ENCODE data around the gene CLEC6A. TPM values are rescaled to one million over a fixed set of nuclear protein-coding genes. Genes with fewer than 3 reads are reported as not detected.
"Not testable (repeated sequence)": the region's sequence is repeated elsewhere in the genome, so short reads cannot be mapped to it uniquely, and the experiment has no call there.

The CLEC6A gene
- polyA plus RNA-seq, 3 donors = 0.09 TPM; not detected in 2

- WGBS, 3 donors = 73 to 81% (median 78%) methylated on average over 5 of the region's 5 CpGs
- no peak overlapping the region for H3K27ac ChIP-seq (ENCODE audit: low read depth, low read length)
Measured at GRCh38 chr12:8491646-8492530, 36.1 kb downstream of the CLEC6A start.

DNA sequence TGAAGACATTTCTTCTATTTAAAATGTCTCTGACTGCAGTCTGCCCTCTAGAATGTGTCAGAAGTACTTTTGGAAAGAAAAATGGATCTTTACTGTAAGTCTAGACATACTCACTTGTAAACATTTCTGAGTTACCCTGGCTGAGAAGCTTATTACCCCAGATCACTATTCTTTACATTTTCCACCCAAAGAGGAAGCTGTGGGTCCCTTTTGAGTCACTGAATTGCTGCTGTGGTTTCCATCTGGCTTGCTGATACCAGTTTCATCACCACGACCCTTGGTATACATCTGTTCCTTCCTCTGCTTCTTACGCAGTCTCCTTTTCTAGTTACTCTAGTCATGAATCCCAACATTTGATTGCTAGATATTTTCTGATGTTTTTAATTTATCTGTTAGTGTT, 37.3 kb downstream of the CLEC6A start:
- WGBS, 3 donors = 23 to 43% (median 33%) methylated on average over 2 of the region's 2 CpGs
- no peak overlapping the region for H3K27ac ChIP-seq (ENCODE audit: low read depth, low read length)

DNA sequence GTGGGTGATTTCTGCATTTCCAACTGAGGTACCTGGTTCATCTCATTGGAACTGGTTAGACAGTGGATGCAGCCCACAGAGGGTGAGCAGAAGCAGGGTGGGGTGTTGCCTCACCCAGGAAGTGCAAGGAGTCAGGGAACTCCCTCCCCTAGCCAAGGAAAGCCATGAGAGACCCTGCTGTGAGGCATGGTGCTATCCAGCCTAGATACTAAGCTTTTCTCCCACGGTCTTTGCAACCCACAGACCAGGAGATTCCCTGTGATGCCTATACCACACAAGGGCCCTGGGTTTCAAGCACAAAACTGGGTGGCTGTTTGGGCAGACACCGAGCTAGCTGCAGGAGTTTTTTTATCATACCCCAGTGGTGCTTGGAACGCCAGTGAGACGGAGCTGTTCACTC, 39.9 kb downstream of the CLEC6A start:
- WGBS, 3 donors = 75 to 92% (median 87%) methylated on average over 4 of the region's 4 CpGs
- H3K27ac ChIP-seq (ENCODE audit: low read depth, low read length) = not testable (repeated sequence)

DNA sequence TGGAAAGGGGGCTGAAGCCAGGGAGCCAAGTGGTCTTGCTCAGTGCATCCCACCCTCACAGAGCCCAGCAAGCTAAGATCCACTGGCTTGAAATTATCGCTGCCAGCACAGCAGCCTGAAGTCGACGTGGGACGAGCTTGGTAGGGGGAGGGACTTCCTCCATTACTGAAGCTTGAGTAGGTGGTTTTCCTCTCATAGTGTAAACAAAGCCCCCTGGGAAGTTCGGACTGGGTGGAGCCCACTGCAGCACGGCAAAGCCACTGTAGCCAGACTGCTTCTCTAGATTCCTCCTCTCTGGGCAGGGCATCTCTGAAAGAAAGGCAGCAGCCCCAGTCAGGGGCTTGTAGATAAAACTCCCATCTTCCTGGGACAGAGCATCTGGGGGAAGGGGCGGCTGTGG, 40.3 kb downstream of the CLEC6A start:
- 31 to 48% (median 40%) methylated on average over 7 of the region's 7 CpGs for WGBS, 3 donors
- H3K27ac ChIP-seq (ENCODE audit: low read depth, low read length) = not testable (repeated sequence)

- no peak overlapping the region for H3K27ac ChIP-seq (ENCODE audit: low read depth, low read length)
- WGBS, 3 donors = 48 to 51% (median 49%) methylated on average over 4 of the region's 4 CpGs
Measured at GRCh38 chr12:8499616-8500015, 43.9 kb downstream of the CLEC6A start.

DNA sequence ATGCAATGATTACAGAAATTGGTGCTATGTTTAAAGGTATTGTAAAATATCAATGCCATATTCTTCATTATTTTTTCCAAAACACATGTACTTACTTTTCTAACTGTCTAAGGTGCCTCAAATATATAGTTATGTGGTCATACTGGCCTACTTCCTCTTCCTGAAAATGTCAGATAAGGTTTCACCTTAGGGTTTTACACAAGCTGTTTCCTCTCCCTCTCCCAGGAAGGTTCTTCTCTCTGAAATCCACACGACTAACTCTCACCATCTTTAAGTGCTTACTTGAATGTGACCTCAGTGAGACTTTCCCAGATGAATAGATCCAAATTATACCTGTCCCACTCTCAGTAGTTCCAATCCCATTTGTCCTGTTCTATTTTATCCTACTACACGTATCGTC, 46.0 kb downstream of the CLEC6A start:
- H3K27ac ChIP-seq (ENCODE audit: low read depth, low read length) = no peak overlapping the region
- WGBS, 3 donors = 48 to 77% (median 57%) methylated on average over 3 of the region's 3 CpGs

DNA sequence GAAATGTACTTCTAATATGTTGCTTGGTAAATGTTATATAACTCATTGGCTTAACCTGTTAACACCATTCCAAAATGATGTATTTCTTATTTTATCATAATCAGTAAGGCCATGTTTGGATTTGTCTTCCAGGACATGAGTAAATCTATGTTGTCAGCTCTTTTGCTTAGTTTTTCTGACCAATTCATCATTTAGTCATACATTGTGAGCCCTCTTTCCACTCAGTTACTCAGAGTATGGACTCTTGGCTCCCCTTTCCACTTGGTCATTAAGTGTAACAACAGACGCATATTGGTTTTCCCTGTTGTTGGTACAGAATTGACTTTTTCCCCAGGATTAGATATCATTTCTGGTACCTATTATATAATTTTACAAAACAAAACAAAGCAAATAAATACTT, 48.6 kb downstream of the CLEC6A start:
- 91 to 94% (median 93%) methylated on average over 1 of the region's 1 CpG for WGBS, 3 donors
- no peak overlapping the region for H3K27ac ChIP-seq (ENCODE audit: low read depth, low read length)

DNA sequence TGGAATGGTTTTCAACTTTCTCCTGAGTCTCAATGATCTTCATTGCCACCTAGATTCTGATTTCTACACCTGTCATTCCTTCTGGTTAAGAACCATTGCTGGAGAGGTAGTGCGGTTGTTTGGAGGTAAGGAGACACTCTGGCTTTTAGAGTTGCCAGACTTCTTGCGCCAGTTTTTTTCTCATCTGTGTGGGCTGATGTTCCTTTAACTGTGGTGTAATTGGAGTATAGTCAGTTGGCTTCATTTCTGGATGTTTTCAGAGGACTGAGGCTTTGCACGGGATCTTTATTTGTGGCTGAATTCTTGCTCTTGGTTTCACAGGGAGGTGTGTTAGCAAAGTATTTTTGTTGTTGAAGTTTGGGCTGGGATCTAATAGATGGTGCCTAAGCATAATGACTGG, 51.8 kb downstream of the CLEC6A start:
- WGBS, 3 donors = 81 to 88% (median 87%) methylated on average over 3 of the region's 3 CpGs
- H3K27ac ChIP-seq (ENCODE audit: low read depth, low read length) = no peak overlapping the region

GRCh38 chr12:8508223-8508622, 52.5 kb downstream of the CLEC6A start:
- no peak overlapping the region for H3K27ac ChIP-seq (ENCODE audit: low read depth, low read length)
- WGBS, 3 donors = 80 to 91% (median 85%) methylated on average over 3 of the region's 3 CpGs

DNA sequence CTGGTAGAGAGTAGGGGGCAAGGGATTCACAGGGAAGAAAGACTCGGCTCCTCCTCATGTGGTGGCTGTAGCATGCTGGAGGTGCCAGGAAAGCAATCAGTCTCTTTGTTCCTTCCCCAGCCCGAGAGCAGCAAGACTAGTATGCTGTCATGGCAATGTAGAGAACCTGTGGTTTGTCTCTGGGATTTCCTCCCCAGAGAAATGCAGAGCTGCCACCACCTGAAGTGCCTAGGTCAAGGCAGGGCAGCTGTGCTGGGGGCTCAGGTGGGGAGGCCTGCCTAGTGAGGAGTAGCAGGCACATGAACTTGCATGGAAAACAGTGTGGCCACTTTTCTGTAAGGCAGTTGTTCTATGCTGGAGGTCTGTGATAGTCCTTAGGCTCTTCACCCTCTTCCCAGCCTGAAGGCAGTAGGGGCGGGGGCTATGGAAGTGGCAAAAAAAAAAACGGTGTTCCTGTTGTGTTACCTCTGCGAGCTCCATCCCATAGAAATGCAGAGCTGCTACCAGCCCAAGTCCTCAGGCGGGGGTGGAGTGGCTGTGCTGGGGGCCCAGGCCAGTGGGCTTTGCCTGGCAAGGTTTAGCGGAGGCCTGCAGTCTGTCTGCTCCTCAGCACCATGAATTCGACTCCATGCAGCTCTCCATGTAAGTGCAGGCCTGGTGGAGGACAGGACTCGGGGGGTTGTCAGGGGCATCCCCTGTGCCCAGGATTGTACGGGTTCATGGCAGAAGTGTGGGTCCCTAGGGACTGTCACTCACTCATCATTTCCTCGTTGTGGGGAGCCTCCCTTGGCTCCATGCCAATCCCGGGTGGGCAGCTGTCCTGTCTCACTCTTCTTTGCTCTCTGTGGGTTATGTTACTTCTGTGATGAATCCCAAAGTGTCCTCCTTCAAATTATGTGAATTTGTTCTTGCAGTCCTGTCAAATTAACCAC, 53.4 kb downstream of the CLEC6A start:
- H3K27ac ChIP-seq (ENCODE audit: low read depth, low read length) = no peak overlapping the region
- 53 to 59% (median 56%) methylated on average over 12 of the region's 12 CpGs for WGBS, 3 donors

- WGBS, 3 donors = 52 to 84% (median 61%) methylated on average over 4 of the region's 4 CpGs
Measured at GRCh38 chr12:8513256-8513655, 57.5 kb downstream of the CLEC6A start, which contains the start of gene CLEC4D. Gene CLEC4D, plus strand, starts transcription at chr12:8513503. Its CDS starts 230 bp downstream, at chr12:8513733.

GRCh38 chr12:8517971-8518370, 62.2 kb downstream of the CLEC6A start:
- no peak overlapping the region for H3K27ac ChIP-seq (ENCODE audit: low read depth, low read length)
- 69 to 71% (median 71%) methylated on average over 2 of the region's 2 CpGs for WGBS, 3 donors

More at GRCh38 chr12:8513256-8513655, 57.5 kb downstream of the CLEC6A start, which contains the start of gene CLEC4D:
- no peak within 1 kb of the TSS for H3K27ac ChIP-seq (ENCODE audit: low read depth, low read length)

- 64 to 70% (median 65%) methylated on average over 4 of the region's 4 CpGs for WGBS, 3 donors
- H3K27ac ChIP-seq (ENCODE audit: low read depth, low read length) = no peak overlapping the region
Measured at GRCh38 chr12:8519171-8519570, 63.4 kb downstream of the CLEC6A start.

DNA sequence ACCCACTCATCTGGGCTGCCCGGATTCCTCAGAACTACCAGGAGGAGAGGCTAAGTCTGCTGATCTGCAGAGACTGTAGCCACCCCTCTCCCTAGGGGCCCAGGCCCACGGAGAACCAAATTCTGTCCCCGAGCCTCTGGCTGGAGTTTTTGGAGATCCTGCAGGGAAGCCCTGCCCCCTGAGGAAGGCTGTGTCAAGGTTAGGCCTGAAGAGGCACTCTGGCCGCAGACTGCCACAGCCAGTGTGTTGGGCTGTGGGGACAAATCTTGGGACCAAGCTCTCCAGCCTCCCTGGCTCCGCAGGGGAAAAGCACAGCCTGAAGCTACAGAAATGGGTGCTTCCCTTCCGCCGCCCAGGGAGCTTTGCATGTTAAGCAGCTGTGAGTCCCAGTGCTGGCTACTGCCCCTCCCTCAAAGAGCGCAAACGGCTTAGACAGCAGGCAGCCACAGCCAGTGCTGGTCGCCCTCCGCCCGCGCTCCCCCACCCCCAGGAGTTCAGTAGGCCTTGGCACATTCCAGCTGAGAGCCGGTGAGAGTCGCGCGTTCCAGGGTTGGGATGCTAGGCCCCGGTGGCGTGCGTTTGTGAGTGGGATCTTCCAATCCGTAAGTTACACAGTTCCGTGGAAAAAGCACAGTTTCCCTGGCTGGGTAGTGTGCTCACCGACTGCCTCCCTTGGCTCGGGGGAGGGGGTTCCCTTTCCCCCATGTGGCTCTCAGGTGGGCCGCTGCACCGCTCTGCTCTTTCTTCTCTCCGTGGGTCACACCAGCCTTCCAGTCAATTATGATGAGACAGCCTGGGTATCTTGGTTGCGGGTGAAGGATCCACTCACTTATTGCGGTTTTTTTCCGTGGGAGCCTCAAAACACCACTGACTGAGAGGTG, 71.7 kb downstream of the CLEC6A start:
- 60 to 78% (median 77%) methylated on average over 29 to 30 of the region's 30 CpGs for WGBS, 3 donors
- H3K27ac ChIP-seq (ENCODE audit: low read depth, low read length) = no peak overlapping the region
